Measurements from ENCODE around the gene DOCK2.

DOCK2 gene

DNA sequence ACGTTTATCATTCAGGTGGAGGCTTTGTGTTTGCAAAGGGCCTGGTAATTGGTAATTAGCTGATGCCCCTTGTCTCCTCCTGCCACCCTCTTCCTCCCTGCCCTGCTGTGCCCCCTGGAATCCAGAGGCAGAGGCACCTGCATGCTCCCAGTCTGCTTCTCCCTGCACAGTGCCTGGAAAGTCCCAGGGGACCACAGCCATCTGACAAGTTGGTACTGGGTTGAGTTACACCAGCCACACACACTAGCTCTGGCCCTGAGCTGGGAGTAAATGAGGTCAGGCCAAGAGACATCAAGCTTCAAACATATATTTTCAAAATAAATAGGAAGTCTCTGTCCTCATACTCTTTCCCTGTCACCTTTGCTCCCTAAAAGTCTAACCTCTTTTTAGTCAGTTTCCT is 286.9 kb downstream of the DOCK2 start:
- H3K4me3 ChIP-seq (replicated peaks; ENCODE audit: low read depth, low read length): no peak overlapping the region
- DNase-seq (ENCODE audit: low read depth): no peak
- TF ChIP-seq, protein P1, sequence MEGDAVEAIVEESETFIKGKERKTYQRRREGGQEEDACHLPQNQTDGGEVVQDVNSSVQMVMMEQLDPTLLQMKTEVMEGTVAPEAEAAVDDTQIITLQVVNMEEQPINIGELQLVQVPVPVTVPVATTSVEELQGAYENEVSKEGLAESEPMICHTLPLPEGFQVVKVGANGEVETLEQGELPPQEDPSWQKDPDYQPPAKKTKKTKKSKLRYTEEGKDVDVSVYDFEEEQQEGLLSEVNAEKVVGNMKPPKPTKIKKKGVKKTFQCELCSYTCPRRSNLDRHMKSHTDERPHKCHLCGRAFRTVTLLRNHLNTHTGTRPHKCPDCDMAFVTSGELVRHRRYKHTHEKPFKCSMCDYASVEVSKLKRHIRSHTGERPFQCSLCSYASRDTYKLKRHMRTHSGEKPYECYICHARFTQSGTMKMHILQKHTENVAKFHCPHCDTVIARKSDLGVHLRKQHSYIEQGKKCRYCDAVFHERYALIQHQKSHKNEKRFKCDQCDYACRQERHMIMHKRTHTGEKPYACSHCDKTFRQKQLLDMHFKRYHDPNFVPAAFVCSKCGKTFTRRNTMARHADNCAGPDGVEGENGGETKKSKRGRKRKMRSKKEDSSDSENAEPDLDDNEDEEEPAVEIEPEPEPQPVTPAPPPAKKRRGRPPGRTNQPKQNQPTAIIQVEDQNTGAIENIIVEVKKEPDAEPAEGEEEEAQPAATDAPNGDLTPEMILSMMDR (IDR thresholded peaks at IDR 0.05; ENCODE audit: low read length, missing control alignments): no peak

DNA sequence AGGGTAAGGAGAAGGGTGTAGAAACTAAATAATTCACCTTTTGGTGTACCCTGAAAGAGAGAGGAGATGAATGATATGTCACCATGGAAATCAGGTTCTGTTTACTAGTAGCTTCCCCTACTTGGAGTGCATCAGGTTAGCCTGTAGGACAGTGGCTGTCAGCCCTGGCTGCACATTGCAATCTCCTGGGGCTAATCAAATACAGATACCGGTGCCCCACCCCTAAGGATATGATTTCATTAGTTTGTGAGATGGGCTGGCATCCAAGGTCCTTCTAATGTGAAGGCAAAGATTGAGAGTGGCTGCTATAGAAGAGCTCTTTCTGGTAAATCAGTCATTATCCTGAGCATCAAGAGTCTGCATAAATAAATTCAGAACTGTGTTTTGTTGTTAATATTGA is 296.1 kb downstream of the DOCK2 start:
- DNase-seq (ENCODE audit: low read depth): no peak
- TF ChIP-seq, protein P1 (IDR thresholded peaks at IDR 0.05; ENCODE audit: low read length, missing control alignments): no peak
- H3K4me3 ChIP-seq (replicated peaks; ENCODE audit: low read depth, low read length): no peak overlapping the region

DNA sequence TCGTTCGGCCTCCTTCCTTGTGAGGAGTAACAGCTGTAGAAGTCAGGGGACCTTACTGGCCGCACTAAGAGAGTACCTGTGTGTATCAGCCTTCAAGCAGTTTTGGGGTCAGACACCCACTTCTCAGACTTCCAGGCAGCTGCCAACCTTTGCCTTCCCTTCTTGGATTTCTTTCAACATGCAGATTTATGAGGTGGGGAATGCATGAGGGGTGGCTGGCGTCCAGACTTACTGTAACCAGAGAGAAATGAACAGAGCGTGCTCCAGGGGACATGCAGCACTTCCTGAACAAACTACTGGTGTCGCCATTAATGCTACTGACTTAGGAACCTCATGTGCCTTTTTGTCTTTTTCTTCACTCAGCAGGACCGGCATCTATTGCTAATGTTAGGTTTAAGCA is 296.5 kb downstream of the DOCK2 start:
- H3K4me3 ChIP-seq (replicated peaks; ENCODE audit: low read depth, low read length): no peak overlapping the region
- TF ChIP-seq, protein P1 (IDR thresholded peaks at IDR 0.05; ENCODE audit: low read length, missing control alignments): no peak
- DNase-seq (ENCODE audit: low read depth): no peak

DNA sequence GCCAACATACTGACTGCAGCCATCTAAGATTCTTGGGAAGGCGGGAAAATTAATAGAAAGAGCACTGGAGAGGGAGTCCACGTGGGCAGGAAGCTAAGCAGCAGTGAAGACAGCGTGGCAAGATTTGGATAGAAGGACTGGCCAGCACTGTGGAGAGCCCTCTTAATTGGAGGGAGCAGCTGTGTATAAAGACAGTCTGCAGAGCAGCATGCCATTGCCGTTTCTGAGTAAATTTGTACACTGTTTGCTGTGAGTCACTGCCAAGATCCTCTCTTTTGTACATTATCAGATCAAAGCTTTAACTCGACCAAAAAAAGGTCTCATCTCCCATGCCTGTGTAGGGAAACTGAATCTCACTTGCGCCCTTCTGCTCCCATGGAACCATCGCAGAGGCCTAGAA is 297.9 kb downstream of the DOCK2 start:
- TF ChIP-seq, protein P1 (IDR thresholded peaks at IDR 0.05; ENCODE audit: low read length, missing control alignments): no peak
- H3K4me3 ChIP-seq (replicated peaks; ENCODE audit: low read depth, low read length): no peak overlapping the region
- no peak for DNase-seq (ENCODE audit: low read depth)

DNA sequence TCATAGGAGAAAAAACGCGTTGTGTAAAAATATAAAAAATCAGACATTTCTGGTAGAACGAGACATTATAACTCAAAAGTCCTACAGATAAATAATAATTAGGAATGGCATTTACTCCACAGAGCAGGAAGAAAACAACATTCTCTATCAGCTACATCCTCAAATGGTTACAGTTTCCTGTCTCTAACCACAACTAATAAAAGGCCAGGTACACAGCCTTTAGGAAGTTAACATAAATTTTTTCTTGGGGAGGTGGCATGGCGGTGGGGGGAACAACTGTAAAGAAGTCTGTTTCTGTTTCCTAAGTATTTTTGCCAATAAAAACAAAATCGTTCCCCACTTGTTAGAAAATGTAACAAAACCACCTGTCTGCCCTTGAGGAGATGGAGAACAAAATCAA is 298.7 kb downstream of the DOCK2 start:
- no peak for DNase-seq (ENCODE audit: low read depth)
- no peak overlapping the region for H3K4me3 ChIP-seq (replicated peaks; ENCODE audit: low read depth, low read length)

DNA sequence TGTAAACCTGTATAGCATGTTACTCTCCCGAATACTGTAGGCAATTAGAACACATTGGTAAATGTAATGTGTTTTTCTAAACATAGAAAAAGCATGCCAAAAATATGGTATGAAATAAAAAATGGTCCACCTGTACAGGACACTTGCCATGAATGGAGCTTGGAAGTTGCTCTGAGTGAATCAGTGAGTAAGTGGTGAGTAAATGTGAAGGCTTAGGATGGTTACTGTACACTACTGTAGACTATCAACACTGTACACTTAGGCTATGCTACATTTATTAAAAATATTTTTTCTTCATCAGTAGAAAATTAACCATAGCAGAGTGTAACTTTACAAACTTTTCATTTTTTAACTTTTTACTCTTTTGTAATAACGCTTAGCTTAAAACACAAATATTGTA is 301.4 kb downstream of the DOCK2 start:
- DNase-seq (ENCODE audit: low read depth): no peak
- no peak overlapping the region for H3K4me3 ChIP-seq (replicated peaks; ENCODE audit: low read depth, low read length)
- TF ChIP-seq, protein P1 (IDR thresholded peaks at IDR 0.05; ENCODE audit: low read length, missing control alignments): no peak

More for the DNA sequence above, 298.7 kb downstream of the DOCK2 start:
- TF ChIP-seq, protein P1 (IDR thresholded peaks at IDR 0.05; ENCODE audit: low read length, missing control alignments): no peak

DNA sequence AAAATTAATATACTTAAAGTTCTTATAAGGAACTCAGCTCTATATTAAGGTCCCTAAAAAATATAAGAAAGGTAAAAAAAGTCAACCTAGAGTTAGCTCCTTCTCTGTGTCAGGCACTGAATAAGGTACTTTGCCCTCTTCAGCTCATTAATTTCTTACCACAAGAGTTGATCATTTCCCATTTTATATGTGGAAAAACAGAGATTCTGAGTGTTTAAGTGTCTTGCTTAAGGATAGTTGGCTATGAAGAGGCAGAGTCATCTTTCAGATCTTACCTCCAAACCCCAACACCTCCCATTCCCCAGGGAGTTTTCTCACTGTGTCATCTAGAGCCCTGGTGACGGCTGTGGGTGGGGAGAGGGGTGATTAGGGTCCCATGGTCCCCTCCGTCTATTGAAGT is 302.7 kb downstream of the DOCK2 start:
- TF ChIP-seq, protein P1 (IDR thresholded peaks at IDR 0.05; ENCODE audit: low read length, missing control alignments): no peak
- no peak overlapping the region for H3K4me3 ChIP-seq (replicated peaks; ENCODE audit: low read depth, low read length)
- DNase-seq (ENCODE audit: low read depth): no peak
